Epithelial cell of esophagus (primary cell): ENCODE data around the gene ANO4.

Experiments
- DNase-seq: peaks from one replicate; pipeline ENCODE4 v3.0.0; 2010; ENCODE audit warnings: low read depth
- H3K4me3 ChIP-seq: 2 replicates; pipeline ENCODE4 v1.5.1; 2011; ENCODE audit warnings: mild to moderate bottlenecking, low read length, control low read depth
- CTCF ChIP-seq: IDR thresholded peaks from 2 replicates; pipeline ENCODE4 v1.5.1; 2011; ENCODE audit warnings: low read depth, mild to moderate bottlenecking, low read length, control low read depth, inconsistent platforms; ENCODE audit not compliant: insufficient read depth; ENCODE audit errors: missing control alignments

Gene ANO4

GRCh38 chr12:100875771-100876170 lies 81.2 kb downstream of the ANO4 start:
- TF ChIP-seq CTCF = no peak
- no peak overlapping the region for H3K4me3 ChIP-seq
- no peak for DNase-seq

- no peak for DNase-seq
- H3K4me3 ChIP-seq = no peak overlapping the region
- peak; percentile 43 for TF ChIP-seq CTCF
Measured at GRCh38 chr12:100877776-100878175, 83.2 kb downstream of the ANO4 start.

- H3K4me3 ChIP-seq = no peak overlapping the region
- TF ChIP-seq CTCF = no peak
- DNase-seq = no peak
Measured at GRCh38 chr12:100895192-100895591, 100.6 kb downstream of the ANO4 start.

- no peak for DNase-seq
Measured at GRCh38 chr12:100896192-100896591, 101.6 kb downstream of the ANO4 start.

GRCh38 chr12:100897240-100897639 lies 102.7 kb downstream of the ANO4 start:
- no peak for TF ChIP-seq CTCF
- H3K4me3 ChIP-seq = no peak overlapping the region
- DNase-seq = no peak

More at GRCh38 chr12:100896192-100896591, 101.6 kb downstream of the ANO4 start:
- H3K4me3 ChIP-seq = no peak overlapping the region
- TF ChIP-seq CTCF = no peak

GRCh38 chr12:100899301-100899700 lies 104.7 kb downstream of the ANO4 start:
- DNase-seq = no peak
- no peak overlapping the region for H3K4me3 ChIP-seq
- no peak for TF ChIP-seq CTCF

GRCh38 chr12:100900808-100901207 lies 106.2 kb downstream of the ANO4 start:
- no peak for TF ChIP-seq CTCF
- DNase-seq = no peak

More at GRCh38 chr12:100900808-100901207, 106.2 kb downstream of the ANO4 start:
- no peak overlapping the region for H3K4me3 ChIP-seq
